OCI-LY1 (cell line): ENCODE results near the gene PC.

Source experiments
- CTCF ChIP-seq: fragments of 200-600 bp; sonication (generic), shearing (Covaris generic); IDR thresholded peaks from 2 replicates; pipeline ENCODE4 v1.5.1; 2017; ENCODE audit warnings: mild to moderate bottlenecking, antibody characterized with exemption, low read length, moderate library complexity, mixed read lengths
- EZH2 ChIP-seq: fragments of 200-600 bp; sonication (generic), shearing (Covaris generic); IDR thresholded peaks from 2 replicates; pipeline ENCODE4 v1.8.0; 2017; ENCODE audit warnings: borderline replicate concordance, mixed run types, mild to moderate bottlenecking, antibody characterized with exemption, low read length, moderate library complexity, mixed read lengths

DNA sequence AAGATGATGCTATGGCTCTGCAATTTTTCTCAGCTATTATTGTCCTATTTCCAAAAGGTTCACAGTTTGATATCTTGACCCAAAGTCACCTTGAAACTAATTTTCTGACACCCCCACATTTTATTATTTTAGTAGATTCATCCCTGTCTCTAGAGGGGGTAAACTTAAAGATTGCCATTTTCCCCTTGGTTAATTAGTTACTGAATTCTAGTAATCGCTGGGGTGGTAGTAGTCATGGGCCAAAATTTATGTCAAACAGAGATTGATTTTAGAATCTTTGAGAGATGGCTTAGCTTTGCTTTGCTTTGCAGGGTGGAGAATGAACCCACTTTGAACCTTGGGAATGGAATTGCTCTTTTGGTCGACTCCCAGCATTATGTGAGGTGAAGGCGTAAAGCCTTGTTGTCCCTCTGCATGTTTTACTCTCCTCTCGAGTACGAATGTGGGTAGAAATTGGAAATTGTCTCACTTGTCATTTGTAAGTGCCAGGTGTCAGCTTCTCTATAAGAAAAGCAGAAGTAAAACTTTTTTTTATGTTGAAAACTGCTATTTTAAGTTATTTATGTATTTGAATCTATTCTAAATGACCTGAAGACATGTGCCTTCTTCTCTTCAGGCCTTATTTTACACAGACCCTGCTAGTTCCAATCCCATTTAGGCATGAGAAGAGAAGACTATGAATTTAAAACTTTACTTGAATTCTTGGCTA lies 157.3 kb downstream of the PC start:
- no peak for TF ChIP-seq CTCF
- TF ChIP-seq EZH2, result no peak
